Sigmoid colon (tissue), 7 donors: ENCODE results near the gene ZBED4. TPM values are rescaled to one million over a fixed set of nuclear protein-coding genes. Genes with fewer than 3 reads are reported as not detected.

Experiments used
- DNase-seq: peaks from one replicate; pipeline ENCODE4 v3.0.0-alpha.2; 2019
- H3K27ac ChIP-seq, 4 donors: fragments of 200-600 bp; sonication (generic); one replicate each; pipeline ENCODE4 v1.5.1; 2016 to 2019; ENCODE audit warnings: mild to moderate bottlenecking in 1 of 4
- H3K27me3 ChIP-seq, 3 donors: fragments of 200-600 bp; sonication (generic); one replicate each; pipeline ENCODE4 v1.5.1; 2019; ENCODE audit warnings: mild to moderate bottlenecking in 1 of 3
- H3K36me3 ChIP-seq, 4 donors: fragments of 200-600 bp; sonication (generic); one replicate each; pipeline ENCODE4 v1.5.1; 2016 to 2019
- H3K4me1 ChIP-seq, 4 donors: fragments of 200-600 bp; sonication (generic); one replicate each; pipeline ENCODE4 v1.5.1; 2017 to 2019
- H3K4me3 ChIP-seq, 4 donors: fragments of 200-600 bp; sonication (generic); one replicate each; pipeline ENCODE4 v1.5.1; 2017 to 2019; ENCODE audit warnings: mild to moderate bottlenecking in 2 of 4, moderate library complexity in 1 of 4
- H3K9me3 ChIP-seq, 4 donors: fragments of 200-600 bp in 3 of 4; sonication (generic) in 3 of 4; one replicate each; pipeline versions ENCODE4 v1.5.1 to v1.6.1; 2013 to 2019
- EP300 ChIP-seq, 4 donors: sonication (generic); formaldehyde crosslinking; IDR thresholded peaks; one replicate each; pipeline ENCODE4 v1.6.1; 2017; ENCODE audit warnings: antibody characterized with exemption in 4 of 4
- POLR2A ChIP-seq, 2 donors: fragments of 450-650 bp; IDR thresholded peaks; one replicate each; pipeline ENCODE4 v1.6.1; 2016; ENCODE audit warnings: antibody characterized with exemption in 2 of 2, mild to moderate bottlenecking in 2 of 2, moderate library complexity in 2 of 2
- POLR2AphosphoS5 ChIP-seq, 4 donors: sonication (generic); formaldehyde crosslinking; IDR thresholded peaks; one replicate each; pipeline ENCODE4 v1.6.1; 2017; ENCODE audit warnings: antibody characterized with exemption in 4 of 4
- WGBS, 2 donors: extraction: QIAGEN DNeasy Blood & Tissue Kit; methylation state at CpG; one replicate each; pipeline ENCODE4 v1.1.7; 2013; 5-methylcytosine and 5-hydroxymethylcytosine counted together
- intact Hi-C: fragments of 100-400 bp; cut with DNase I; formaldehyde crosslinking; loops from one replicate; pipeline ENCODE4 v1.15.1; 2023
- polyA plus RNA-seq, 3 donors: library from polyadenylated mRNA; stranded (reverse); fragments of 200-250 nt; gene quantifications; one replicate each; pipeline ENCODE4 v1.2.3, GENCODE V29; 2013
- total RNA-seq, 4 donors: library from RNA; depleted of rRNA; stranded (reverse); fragments of >200 nt; gene quantifications; one replicate each; pipeline ENCODE4 v1.1.0, GENCODE V29; 2016
- TF ChIP-seq, protein P1 (sequence below), 4 experiments: fragments of 450-650 bp in 3 of 4; fragments of 200-600 bp in 1 of 4; IDR thresholded peaks; one replicate each; pipeline ENCODE4 v1.5.1; 2016 to 2019; ENCODE audit warnings: antibody characterized with exemption in 4 of 4, mild to moderate bottlenecking in 3 of 4, moderate library complexity in 2 of 4
- donor health status: healthy with polysubstance abuse.
- donor health status: Bipolar disorder and iron deficiency.
- donor health status: healthy.

The ZBED4 gene
- total and polyA plus RNA-seq, 7 donors: 2.4 to 10.5 (median 4.6) TPM

- intact Hi-C loops: no loop called here
- peaks cover 0 to 35% (median 20%) of the 10 kb centered on the region in 4 donors for H3K36me3 ChIP-seq
- no peak overlapping the region for H3K4me3 ChIP-seq
- H3K9me3 ChIP-seq: no peaks in the 10 kb centered on the region
- H3K27ac ChIP-seq: no peak overlapping the region
- no peaks in the 10 kb centered on the region for H3K27me3 ChIP-seq
- TF ChIP-seq POLR2A (IDR thresholded peaks at IDR 0.05) (no peak), POLR2AphosphoS5 (IDR thresholded peaks at IDR 0.05) (no peak), EP300 (IDR thresholded peaks at IDR 0.05) (no peak)
- TF ChIP-seq, protein P1, sequence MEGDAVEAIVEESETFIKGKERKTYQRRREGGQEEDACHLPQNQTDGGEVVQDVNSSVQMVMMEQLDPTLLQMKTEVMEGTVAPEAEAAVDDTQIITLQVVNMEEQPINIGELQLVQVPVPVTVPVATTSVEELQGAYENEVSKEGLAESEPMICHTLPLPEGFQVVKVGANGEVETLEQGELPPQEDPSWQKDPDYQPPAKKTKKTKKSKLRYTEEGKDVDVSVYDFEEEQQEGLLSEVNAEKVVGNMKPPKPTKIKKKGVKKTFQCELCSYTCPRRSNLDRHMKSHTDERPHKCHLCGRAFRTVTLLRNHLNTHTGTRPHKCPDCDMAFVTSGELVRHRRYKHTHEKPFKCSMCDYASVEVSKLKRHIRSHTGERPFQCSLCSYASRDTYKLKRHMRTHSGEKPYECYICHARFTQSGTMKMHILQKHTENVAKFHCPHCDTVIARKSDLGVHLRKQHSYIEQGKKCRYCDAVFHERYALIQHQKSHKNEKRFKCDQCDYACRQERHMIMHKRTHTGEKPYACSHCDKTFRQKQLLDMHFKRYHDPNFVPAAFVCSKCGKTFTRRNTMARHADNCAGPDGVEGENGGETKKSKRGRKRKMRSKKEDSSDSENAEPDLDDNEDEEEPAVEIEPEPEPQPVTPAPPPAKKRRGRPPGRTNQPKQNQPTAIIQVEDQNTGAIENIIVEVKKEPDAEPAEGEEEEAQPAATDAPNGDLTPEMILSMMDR (IDR thresholded peaks at IDR 0.05): no peak
- no peaks in the 10 kb centered on the region for H3K4me1 ChIP-seq
- no peak for DNase-seq
- WGBS, 2 donors: 98% methylated on average over 41 of the region's 41 CpGs
These were observed 32.9 kb downstream of the ZBED4 start for GRCh38 chr22:49886346-49887063.

DNA sequence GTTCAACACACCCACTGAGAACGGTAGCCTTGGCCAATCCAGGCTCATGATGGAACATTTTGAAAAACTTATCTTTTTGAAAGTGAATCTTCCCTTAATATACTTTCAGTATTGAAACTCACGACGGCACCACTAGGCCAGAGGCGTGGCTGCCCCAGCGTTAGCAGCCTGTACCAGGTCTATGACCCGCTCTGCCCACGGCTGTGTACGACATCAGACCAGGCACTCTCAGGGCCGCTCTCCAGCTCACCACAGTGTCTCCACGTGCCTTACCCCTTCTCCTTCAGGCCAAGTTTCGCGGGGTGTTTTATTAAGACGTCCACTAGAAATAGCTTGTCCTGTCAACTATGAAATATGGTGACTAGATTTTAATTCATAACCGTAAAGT, 33.4 kb downstream of the ZBED4 start:
- H3K27ac ChIP-seq: no peak overlapping the region
- no peaks in the 10 kb centered on the region for H3K27me3 ChIP-seq
- intact Hi-C loops: no loop called here
- no peak for DNase-seq
- TF ChIP-seq POLR2AphosphoS5 (IDR thresholded peaks at IDR 0.05): no peak
- TF ChIP-seq, protein P1 (IDR thresholded peaks at IDR 0.05): no peak
- TF ChIP-seq POLR2A (IDR thresholded peaks at IDR 0.05): no peak
- TF ChIP-seq EP300 (IDR thresholded peaks at IDR 0.05): no peak
- H3K36me3 ChIP-seq: peaks cover 0 to 36% (median 20%) of the 10 kb centered on the region in 4 donors
- no peak overlapping the region for H3K4me3 ChIP-seq
- H3K9me3 ChIP-seq: no peaks in the 10 kb centered on the region
- 96 to 97% methylated on average over 14 of the region's 14 CpGs for WGBS, 2 donors
- H3K4me1 ChIP-seq: no peaks in the 10 kb centered on the region

DNA sequence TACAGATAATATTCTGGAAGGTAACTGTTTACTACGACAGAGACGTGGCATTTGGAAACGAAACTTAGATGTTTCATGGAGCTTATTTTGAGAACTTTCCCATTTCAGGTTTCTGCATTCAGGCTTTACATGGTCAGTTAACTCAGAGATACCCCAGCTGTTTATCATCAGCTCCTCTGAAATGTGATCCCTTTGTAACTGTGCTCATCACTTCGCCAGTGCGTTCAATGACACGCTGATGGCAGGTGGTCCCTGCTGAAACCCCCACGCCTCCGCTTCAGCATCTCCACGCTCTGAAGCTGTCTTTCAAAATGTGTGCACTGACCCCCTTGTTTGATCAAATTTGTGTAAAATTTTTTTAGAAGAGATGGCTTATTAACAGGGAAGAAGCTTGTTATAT, 34.1 kb downstream of the ZBED4 start:
- no peak overlapping the region for H3K27ac ChIP-seq
- TF ChIP-seq EP300 (IDR thresholded peaks at IDR 0.05) (no peak), POLR2A (IDR thresholded peaks at IDR 0.05) (no peak), POLR2AphosphoS5 (IDR thresholded peaks at IDR 0.05) (no peak)
- TF ChIP-seq, protein P1 (IDR thresholded peaks at IDR 0.05): no peak
- no peaks in the 10 kb centered on the region for H3K9me3 ChIP-seq
- no peaks in the 10 kb centered on the region for H3K27me3 ChIP-seq
- 96% methylated on average over 9 of the region's 9 CpGs for WGBS, 2 donors
- H3K4me1 ChIP-seq: no peaks in the 10 kb centered on the region
- intact Hi-C loops: no loop called here
- H3K4me3 ChIP-seq: no peak overlapping the region
- peaks cover 0 to 40% (median 20%) of the 10 kb centered on the region in 4 donors for H3K36me3 ChIP-seq
- no peak for DNase-seq

DNA sequence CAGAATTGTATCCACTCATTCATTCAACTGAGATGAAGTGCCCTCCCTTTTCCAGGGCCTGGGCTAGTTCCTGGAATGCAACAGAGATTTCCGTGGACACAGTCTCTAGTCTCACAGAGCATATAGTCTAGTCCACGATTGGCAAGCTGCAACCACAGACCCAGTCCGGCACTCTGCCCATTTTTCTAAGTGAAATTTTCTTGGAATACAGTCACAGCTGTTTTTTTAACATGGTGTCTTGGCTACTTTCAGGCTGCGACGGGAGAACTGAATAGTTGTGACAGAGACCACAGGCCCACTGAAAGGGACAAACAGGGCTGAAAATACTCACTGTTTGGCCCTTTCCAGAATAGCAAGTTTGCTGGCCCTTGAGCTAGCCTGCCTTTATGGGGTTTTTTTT, 35.4 kb downstream of the ZBED4 start:
- H3K9me3 ChIP-seq: no peaks in the 10 kb centered on the region
- DNase-seq: no peak

More for the DNA sequence above, 35.4 kb downstream of the ZBED4 start:
- Histone ChIP-seq H3K27ac (no peak overlapping the region), H3K4me3 (no peak overlapping the region), H3K36me3 (peaks cover 0 to 36% (median 18%) of the 10 kb centered on the region in 4 donors), H3K27me3 (no peaks in the 10 kb centered on the region), H3K4me1 (no peaks in the 10 kb centered on the region)
- intact Hi-C loops: no loop called here
- WGBS, 2 donors: 96 to 97% methylated on average over 5 of the region's 5 CpGs
- TF ChIP-seq, protein P1 (IDR thresholded peaks at IDR 0.05): no peak
- TF ChIP-seq EP300 (IDR thresholded peaks at IDR 0.05) (no peak), POLR2AphosphoS5 (IDR thresholded peaks at IDR 0.05) (no peak), POLR2A (IDR thresholded peaks at IDR 0.05) (no peak)
